Neutrophil (primary cell): ENCODE data around the gene BOC.

Experiments used
- H3K27ac ChIP-seq: fragments of 200-600 bp; sonication (generic); 2 replicates; pipeline ENCODE4 v1.5.1; 2016; ENCODE audit warnings: mild to moderate bottlenecking, moderate library complexity
- H3K27me3 ChIP-seq: fragments of 200-600 bp; sonication (generic); 2 replicates; pipeline ENCODE4 v1.6.0; 2016; ENCODE audit warnings: mild to moderate bottlenecking
- H3K36me3 ChIP-seq: fragments of 200-600 bp; sonication (generic); 2 replicates; pipeline ENCODE4 v1.5.1; 2017
- H3K4me1 ChIP-seq, 2 experiments: fragments of 200-600 bp in 1 of 2; sonication (generic) in 1 of 2; 1 replicate in 1 of 2; 2 replicates in 1 of 2; pipeline versions ENCODE4 v1.5.1 to v1.6.1; 2013 to 2016; ENCODE audit warnings: low read depth in 1 of 2, low read length in 1 of 2, mild to moderate bottlenecking in 1 of 2, moderate library complexity in 1 of 2; ENCODE audit not compliant: control insufficient read depth in 1 of 2, insufficient read depth in 1 of 2
- H3K4me3 ChIP-seq, 2 experiments: fragments of 200-600 bp in 1 of 2; sonication (generic) in 1 of 2; 1 replicate in 1 of 2; 2 replicates in 1 of 2; pipeline ENCODE4 v1.5.1; 2013 to 2016; ENCODE audit warnings: low read depth in 1 of 2, low read length in 1 of 2, mild to moderate bottlenecking in 1 of 2, moderate library complexity in 1 of 2
- H3K9me3 ChIP-seq: fragments of 200-600 bp; sonication (generic); 2 replicates; pipeline ENCODE4 v1.5.1; 2016
- CTCF ChIP-seq: fragments of 200-600 bp; sonication (generic); IDR thresholded peaks from 2 replicates; pipeline ENCODE4 v1.5.1; 2016; ENCODE audit warnings: antibody characterized with exemption

The BOC gene

GRCh38 chr3:113330742-113331141, 119.4 kb downstream of the BOC start:
- H3K4me1 ChIP-seq, result no peaks in the 10 kb centered on the region
- H3K9me3 ChIP-seq, result no peaks in the 10 kb centered on the region
- TF ChIP-seq CTCF, result no peak
- H3K4me3 ChIP-seq, result no peak overlapping the region
- no peaks in the 10 kb centered on the region for H3K36me3 ChIP-seq
- H3K27ac ChIP-seq, result no peak overlapping the region
- no peaks in the 10 kb centered on the region for H3K27me3 ChIP-seq

GRCh38 chr3:113331187-113331586, 119.8 kb downstream of the BOC start:
- no peak for TF ChIP-seq CTCF

More at GRCh38 chr3:113331187-113331586, 119.8 kb downstream of the BOC start:
- Histone ChIP-seq H3K4me1 (no peaks in the 10 kb centered on the region), H3K27ac (no peak overlapping the region), H3K9me3 (no peaks in the 10 kb centered on the region), H3K27me3 (no peaks in the 10 kb centered on the region), H3K4me3 (no peak overlapping the region), H3K36me3 (no peaks in the 10 kb centered on the region)
